ENCODE measurements around the gene PGM1. TPM values are rescaled to one million over a fixed set of nuclear protein-coding genes. Genes with fewer than 3 reads are reported as not detected.

Gene PGM1
- 48.6 and 62.2 TPM in 2 replicates for total RNA-seq

DNA sequence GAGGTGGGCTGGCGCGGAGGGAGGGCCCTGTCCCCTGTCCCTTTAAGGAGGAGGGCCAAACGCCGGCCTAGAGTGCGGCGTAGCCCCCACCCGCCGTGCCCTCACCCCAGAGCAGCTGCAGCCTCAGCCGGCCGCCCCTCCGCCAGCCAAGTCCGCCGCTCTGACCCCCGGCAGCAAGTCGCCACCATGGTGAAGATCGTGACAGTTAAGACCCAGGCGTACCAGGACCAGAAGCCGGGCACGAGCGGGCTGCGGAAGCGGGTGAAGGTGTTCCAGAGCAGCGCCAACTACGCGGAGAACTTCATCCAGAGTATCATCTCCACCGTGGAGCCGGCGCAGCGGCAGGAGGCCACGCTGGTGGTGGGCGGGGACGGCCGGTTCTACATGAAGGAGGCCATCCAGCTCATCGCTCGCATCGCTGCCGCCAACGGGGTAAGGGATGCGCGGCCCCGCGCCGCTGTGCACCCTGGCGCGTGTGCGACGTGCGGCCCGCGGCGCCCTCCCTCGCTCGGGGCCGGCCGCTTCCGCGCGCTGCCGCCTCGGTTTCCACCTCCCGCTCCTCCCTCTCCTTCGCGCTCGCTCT, at the start of gene PGM1:
Gene PGM1 (plus strand): TSS at position 109 of the 583 bp plus-strand sequence. CDS start 78 bp downstream, at position 187.
- H3K4me3 ChIP-seq (ENCODE audit: low read depth, low read length), result peak within 1 kb of the TSS; percentile 84
- TF ChIP-seq, protein P1, sequence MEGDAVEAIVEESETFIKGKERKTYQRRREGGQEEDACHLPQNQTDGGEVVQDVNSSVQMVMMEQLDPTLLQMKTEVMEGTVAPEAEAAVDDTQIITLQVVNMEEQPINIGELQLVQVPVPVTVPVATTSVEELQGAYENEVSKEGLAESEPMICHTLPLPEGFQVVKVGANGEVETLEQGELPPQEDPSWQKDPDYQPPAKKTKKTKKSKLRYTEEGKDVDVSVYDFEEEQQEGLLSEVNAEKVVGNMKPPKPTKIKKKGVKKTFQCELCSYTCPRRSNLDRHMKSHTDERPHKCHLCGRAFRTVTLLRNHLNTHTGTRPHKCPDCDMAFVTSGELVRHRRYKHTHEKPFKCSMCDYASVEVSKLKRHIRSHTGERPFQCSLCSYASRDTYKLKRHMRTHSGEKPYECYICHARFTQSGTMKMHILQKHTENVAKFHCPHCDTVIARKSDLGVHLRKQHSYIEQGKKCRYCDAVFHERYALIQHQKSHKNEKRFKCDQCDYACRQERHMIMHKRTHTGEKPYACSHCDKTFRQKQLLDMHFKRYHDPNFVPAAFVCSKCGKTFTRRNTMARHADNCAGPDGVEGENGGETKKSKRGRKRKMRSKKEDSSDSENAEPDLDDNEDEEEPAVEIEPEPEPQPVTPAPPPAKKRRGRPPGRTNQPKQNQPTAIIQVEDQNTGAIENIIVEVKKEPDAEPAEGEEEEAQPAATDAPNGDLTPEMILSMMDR (IDR thresholded peaks at IDR 0.05; ENCODE audit: insufficient read depth, low read depth, low read length), result no peak
- peak; percentile 75 for DNase-seq (ENCODE audit: low read depth)

- no peak overlapping the region for H3K4me3 ChIP-seq (ENCODE audit: low read depth, low read length)
- peak; percentile 31 for DNase-seq (ENCODE audit: low read depth)
- TF ChIP-seq, protein P1 (IDR thresholded peaks at IDR 0.05; ENCODE audit: insufficient read depth, low read depth, low read length), result no peak
Measured at GRCh38 chr1:63545780-63546179, 47.4 kb upstream of the PGM1 start.

- H3K4me3 ChIP-seq (ENCODE audit: low read depth, low read length), result no peak overlapping the region
- DNase-seq (ENCODE audit: low read depth), result peak; percentile 10
- TF ChIP-seq, protein P1 (IDR thresholded peaks at IDR 0.05; ENCODE audit: insufficient read depth, low read depth, low read length), result no peak
Measured at GRCh38 chr1:63547621-63548294, 45.5 kb upstream of the PGM1 start.

DNA sequence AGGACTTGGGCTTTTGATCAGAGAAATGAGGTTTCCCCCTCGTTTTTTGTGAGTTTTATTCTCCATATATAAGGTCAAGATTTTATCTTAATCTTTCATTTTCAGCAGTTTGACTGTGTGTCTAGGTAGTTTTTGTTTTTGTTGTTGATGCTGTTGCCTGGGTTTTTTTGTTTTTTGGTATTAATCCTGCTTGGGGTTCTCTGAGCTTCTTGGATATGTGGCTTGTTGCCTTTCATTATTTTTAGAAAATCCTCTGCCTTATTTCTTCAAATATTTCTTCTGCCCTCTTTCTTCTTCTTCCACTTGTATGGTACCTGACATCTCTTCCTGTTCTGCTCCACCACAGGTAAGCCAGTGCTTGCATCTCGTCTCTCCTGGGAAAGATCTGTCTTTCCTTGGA, 44.9 kb upstream of the PGM1 start:
- TF ChIP-seq, protein P1 (IDR thresholded peaks at IDR 0.05; ENCODE audit: insufficient read depth, low read depth, low read length), result no peak
- no peak overlapping the region for H3K4me3 ChIP-seq (ENCODE audit: low read depth, low read length)
- no peak for DNase-seq (ENCODE audit: low read depth)

- TF ChIP-seq, protein P1 (IDR thresholded peaks at IDR 0.05; ENCODE audit: insufficient read depth, low read depth, low read length), result no peak
- peak overlapping the region; percentile 45 for H3K4me3 ChIP-seq (ENCODE audit: low read depth, low read length)
- peak; percentile 31 for DNase-seq (ENCODE audit: low read depth)
Measured at GRCh38 chr1:63548877-63549276, 44.3 kb upstream of the PGM1 start.

- TF ChIP-seq, protein P1 (IDR thresholded peaks at IDR 0.05; ENCODE audit: insufficient read depth, low read depth, low read length), result no peak
- H3K4me3 ChIP-seq (ENCODE audit: low read depth, low read length), result no peak overlapping the region
- no peak for DNase-seq (ENCODE audit: low read depth)
Measured at GRCh38 chr1:63555480-63555879, 37.7 kb upstream of the PGM1 start.

Data from fibroblast of villous mesenchyme (primary cell).